Measurements from ENCODE around the gene POLDIP3. TPM values are rescaled to one million over a fixed set of nuclear protein-coding genes. Genes with fewer than 3 reads are reported as not detected.
A peak's percentile ranks its signal among the peaks of the same experiment; 100 is the strongest.

Gene POLDIP3
- total and polyA plus RNA-seq, 2 donors (not counting 3 experiments of a cell fraction or from before 2014, with no cell fraction given): 29.3 to 60.4 TPM

DNA sequence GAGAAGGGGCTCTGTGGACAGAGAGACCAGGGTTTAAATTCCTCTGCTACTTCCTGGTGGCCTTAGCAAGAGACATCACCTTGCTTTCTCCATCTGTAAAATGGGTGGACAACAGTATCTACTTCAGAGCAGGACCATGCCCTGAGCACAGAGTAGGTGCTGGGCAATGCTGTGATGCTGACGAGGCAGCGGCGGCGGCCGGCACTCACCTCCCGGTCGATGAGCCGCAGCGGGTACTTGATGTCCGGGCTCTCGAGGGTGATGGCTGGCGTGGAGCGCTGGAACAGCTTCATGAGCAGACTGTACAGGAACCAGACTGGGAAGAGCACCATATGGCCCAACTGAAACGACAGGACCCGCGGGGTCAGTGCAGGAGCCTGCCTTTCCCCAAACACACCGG lies 21.8 kb upstream of the POLDIP3 start:
- peaks cover 12% of the 10 kb centered on the region for H3K4me1 ChIP-seq (ENCODE audit: control insufficient read depth, extremely low read depth, insufficient read depth, low read length)
- dilution Hi-C loops (cut with MboI; ENCODE audit: extremely low pct_ligation_motif_present, low sequenced_read_pairs) (no loop called here), intact Hi-C loops (cut with micrococcal nuclease) (no loop called here)
- DNase-seq (ENCODE audit: low read depth, low spot score): no peak
- H3K36me3 ChIP-seq (ENCODE audit: control insufficient read depth in 2 of 2, extremely low read depth in 1 of 2, insufficient read depth in 2 of 2, low read length in 2 of 2): peaks cover 15 to 18% of the 10 kb centered on the region in 2 experiments
- CTCF ChIA-PET: interaction anchor here (1.3 to 1.6 kb wide), 2 partner anchors 15 to 22 kb away, joined by 4 to 15 read pairs; partner anchors contain the start of gene POLDIP3
- H3K4me2 ChIP-seq (ENCODE audit: insufficient read depth, low read length): no peak overlapping the region
- peaks cover 23% of the 10 kb centered on the region for H3K79me2 ChIP-seq (ENCODE audit: control insufficient read depth, insufficient read depth, low read length)
- TF ChIP-seq GATA2 (IDR thresholded peaks at IDR 0.05; ENCODE audit: insufficient read depth, insufficient read length, low read depth, low read length) (no peak), MYC (IDR thresholded peaks at IDR 0.05; ENCODE audit: low read depth, low read length) (no peak), POLR2A (IDR thresholded peaks at IDR 0.05; ENCODE audit: low read depth, low read length) (no peak), JUN (IDR thresholded peaks at IDR 0.05; ENCODE audit: borderline replicate concordance, insufficient read depth, insufficient read length, low read depth) (no peak), EZH2 (IDR thresholded peaks at IDR 0.05; ENCODE audit: borderline replicate concordance, low read depth, low read length, severe bottlenecking) (no peak)
- POLR2A ChIA-PET: no interaction called here
- H4K20me1 ChIP-seq (replicated peaks; ENCODE audit: control insufficient read depth, extremely low read depth, insufficient read depth, low read length): no peaks in the 10 kb centered on the region
- no peaks in the 10 kb centered on the region for H3K27me3 ChIP-seq (ENCODE audit: control insufficient read depth in 2 of 2, insufficient read depth in 2 of 2, low read length in 2 of 2)
- H3K27ac ChIP-seq (ENCODE audit: insufficient read depth, low read depth, low read length): no peak overlapping the region
- no peak overlapping the region for H2AFZ ChIP-seq (ENCODE audit: low read depth, low read length)
- H3K4me3 ChIP-seq (replicated peaks in 1 of 3; ENCODE audit: insufficient read depth in 1 of 3, low read depth in 1 of 3, low read length in 3 of 3): no peak overlapping the region
- BruUV-seq (replicated peaks): no TSS peak
- no peaks in the 10 kb centered on the region for H3K9me3 ChIP-seq (replicated peaks; ENCODE audit: control insufficient read depth, insufficient read depth, low read length)
- H3K9me1 ChIP-seq (replicated peaks; ENCODE audit: control insufficient read depth, extremely low read depth, insufficient read depth, low read length): no peaks in the 10 kb centered on the region
- no peak for FAIRE-seq
- no peak overlapping the region for H3K9ac ChIP-seq (replicated peaks; ENCODE audit: extremely low read depth, insufficient read depth, low read length)

DNA sequence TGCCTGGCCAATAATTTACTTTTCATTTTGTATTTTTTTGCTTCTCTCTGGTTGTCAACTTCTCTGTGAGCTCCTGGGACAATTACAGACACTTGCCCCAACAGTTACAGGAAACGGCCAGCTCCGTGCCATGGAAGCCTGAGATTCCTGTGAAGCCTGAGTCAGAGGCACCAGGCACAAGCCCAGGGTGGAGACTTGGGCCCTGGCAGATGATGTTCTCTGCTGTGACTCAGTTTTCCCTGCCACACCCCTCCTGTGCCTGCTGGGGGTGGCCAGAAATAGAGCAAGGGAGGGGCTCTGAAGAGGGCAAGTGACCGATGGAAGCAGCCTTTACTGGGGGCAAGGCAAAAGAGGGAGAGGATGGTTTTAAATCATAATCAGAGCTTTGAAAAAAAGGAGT lies 20.8 kb upstream of the POLDIP3 start:
- no peaks in the 10 kb centered on the region for H3K27me3 ChIP-seq (ENCODE audit: control insufficient read depth in 2 of 2, insufficient read depth in 2 of 2, low read length in 2 of 2)
- H3K36me3 ChIP-seq (ENCODE audit: control insufficient read depth in 2 of 2, extremely low read depth in 1 of 2, insufficient read depth in 2 of 2, low read length in 2 of 2): peaks cover 19 to 27% of the 10 kb centered on the region in 2 experiments
- H3K4me1 ChIP-seq (ENCODE audit: control insufficient read depth, extremely low read depth, insufficient read depth, low read length): peaks cover 12% of the 10 kb centered on the region
- ChIA-PET POLR2A (interaction anchor here (0.6 to 1.3 kb wide), 2 partner anchors 11 to 21 kb away, joined by 3 to 4 read pairs; partner anchors contain the start of gene POLDIP3), CTCF (interaction anchor here (1.0 to 1.6 kb wide), 7 partner anchors 9 to 455 kb away, joined by 3 to 15 read pairs (median 6); partner anchors contain the start of genes CYB5R3 and POLDIP3)
- dilution Hi-C loops (cut with MboI; ENCODE audit: extremely low pct_ligation_motif_present, low sequenced_read_pairs): no loop called here
- no peaks in the 10 kb centered on the region for H3K9me3 ChIP-seq (replicated peaks; ENCODE audit: control insufficient read depth, insufficient read depth, low read length)
- H3K4me2 ChIP-seq (ENCODE audit: insufficient read depth, low read length): peak overlapping the region; percentile 36
- H3K79me2 ChIP-seq (ENCODE audit: control insufficient read depth, insufficient read depth, low read length): peaks cover 19% of the 10 kb centered on the region
- H3K27ac ChIP-seq (ENCODE audit: insufficient read depth, low read depth, low read length): peak overlapping the region; percentile 74
- H3K9ac ChIP-seq (replicated peaks; ENCODE audit: extremely low read depth, insufficient read depth, low read length): peak overlapping the region; percentile 5
- intact Hi-C loops (cut with micrococcal nuclease): loop anchor here (1.0 to 2.0 kb wide), 2 partner anchors 13 to 20 kb away; partner anchors contain the start of gene CYB5R3
- TSS peak; percentile 13 for BruUV-seq (replicated peaks)
- no peak overlapping the region for H2AFZ ChIP-seq (ENCODE audit: low read depth, low read length)
- no peaks in the 10 kb centered on the region for H3K9me1 ChIP-seq (replicated peaks; ENCODE audit: control insufficient read depth, extremely low read depth, insufficient read depth, low read length)
- DNase-seq (ENCODE audit: low read depth, low spot score) (peak; percentile 87), FAIRE-seq (peak; percentile 97)
- no peaks in the 10 kb centered on the region for H4K20me1 ChIP-seq (replicated peaks; ENCODE audit: control insufficient read depth, extremely low read depth, insufficient read depth, low read length)
- no peak overlapping the region for H3K4me3 ChIP-seq (replicated peaks in 1 of 3; ENCODE audit: insufficient read depth in 1 of 3, low read depth in 1 of 3, low read length in 3 of 3)
- TF ChIP-seq FOS (IDR thresholded peaks at IDR 0.05; ENCODE audit: borderline replicate concordance, insufficient read depth, low read length) (peak; percentile 84), EZH2 (IDR thresholded peaks at IDR 0.05; ENCODE audit: borderline replicate concordance, low read depth, low read length, severe bottlenecking) (no peak), JUN (IDR thresholded peaks at IDR 0.05; ENCODE audit: borderline replicate concordance, insufficient read depth, insufficient read length, low read depth) (peak; percentile 56), POLR2AphosphoS5 (IDR thresholded peaks at IDR 0.05; ENCODE audit: insufficient read depth, low read depth, low read length) (peak; percentile 56), MYC (IDR thresholded peaks at IDR 0.05; ENCODE audit: low read depth, low read length) (no peak), GATA2 (IDR thresholded peaks at IDR 0.05; ENCODE audit: insufficient read depth, insufficient read length, low read depth, low read length) (no peak), POLR2A (IDR thresholded peaks at IDR 0.05; ENCODE audit: low read depth, low read length) (no peak)
- TF ChIP-seq, protein P1, sequence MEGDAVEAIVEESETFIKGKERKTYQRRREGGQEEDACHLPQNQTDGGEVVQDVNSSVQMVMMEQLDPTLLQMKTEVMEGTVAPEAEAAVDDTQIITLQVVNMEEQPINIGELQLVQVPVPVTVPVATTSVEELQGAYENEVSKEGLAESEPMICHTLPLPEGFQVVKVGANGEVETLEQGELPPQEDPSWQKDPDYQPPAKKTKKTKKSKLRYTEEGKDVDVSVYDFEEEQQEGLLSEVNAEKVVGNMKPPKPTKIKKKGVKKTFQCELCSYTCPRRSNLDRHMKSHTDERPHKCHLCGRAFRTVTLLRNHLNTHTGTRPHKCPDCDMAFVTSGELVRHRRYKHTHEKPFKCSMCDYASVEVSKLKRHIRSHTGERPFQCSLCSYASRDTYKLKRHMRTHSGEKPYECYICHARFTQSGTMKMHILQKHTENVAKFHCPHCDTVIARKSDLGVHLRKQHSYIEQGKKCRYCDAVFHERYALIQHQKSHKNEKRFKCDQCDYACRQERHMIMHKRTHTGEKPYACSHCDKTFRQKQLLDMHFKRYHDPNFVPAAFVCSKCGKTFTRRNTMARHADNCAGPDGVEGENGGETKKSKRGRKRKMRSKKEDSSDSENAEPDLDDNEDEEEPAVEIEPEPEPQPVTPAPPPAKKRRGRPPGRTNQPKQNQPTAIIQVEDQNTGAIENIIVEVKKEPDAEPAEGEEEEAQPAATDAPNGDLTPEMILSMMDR (IDR thresholded peaks at IDR 0.05; ENCODE audit: extremely low read depth in 1 of 2, insufficient read depth in 1 of 2, low read depth in 1 of 2, low read length in 2 of 2): no peak
